Panc1 (cell line): ENCODE measurements around the gene COL27A1. TPM values are rescaled to one million over a fixed set of nuclear protein-coding genes. Genes with fewer than 3 reads are reported as not detected.

Experiments
- ATAC-seq: fragments of 200-7000 bp; cut with Tn5 transposase; 2 replicates; pipeline ENCODE4 v1.9.1; 2020; ENCODE audit warnings: mild to moderate bottlenecking, moderate library complexity
- BruUV-seq: library from RNA; stranded (reverse); fragments of 400-500 nt; replicated peaks from 2 replicates; lab custom pipeline; 2021; lab: Mats Ljungman, UMichigan
- CTCF ChIA-PET: fragments of 300-600 bp; sonication (Branson Sonifier 250); formaldehyde crosslinking; loops from one replicate; lab custom pipeline; 2022; ENCODE audit warnings: antibody characterized with exemption; lab: Charles Lee
- POLR2A ChIA-PET: fragments of 300-600 bp; sonication (Branson Sonifier 250); formaldehyde crosslinking; loops from one replicate; lab custom pipeline; 2022; ENCODE audit warnings: antibody characterized with exemption; lab: Charles Lee
- DNase-seq: peaks from one replicate; pipeline ENCODE4 v3.0.0-alpha.2; 2010; ENCODE audit warnings: low read depth, low spot score
- H3K27ac ChIP-seq: 2 replicates; pipeline ENCODE4 v1.5.1; 2011; ENCODE audit warnings: mild to moderate bottlenecking, low read length, inconsistent platforms
- H3K27me3 ChIP-seq: fragments of 200-500 bp; sonication (Bioruptor generic); 2 replicates; pipeline ENCODE4 v1.6.0; 2014; ENCODE audit warnings: low read length, inconsistent platforms; ENCODE audit not compliant: control insufficient read depth, insufficient read depth
- H3K36me3 ChIP-seq: fragments of 200-500 bp; sonication (Bioruptor generic); 2 replicates; pipeline ENCODE4 v1.5.1; 2014; ENCODE audit warnings: inconsistent platforms, mild to moderate bottlenecking, low read length, moderate library complexity; ENCODE audit not compliant: control insufficient read depth, insufficient read depth
- H3K4me1 ChIP-seq: 2 replicates; pipeline ENCODE4 v1.5.1; 2011; ENCODE audit warnings: inconsistent platforms, mild to moderate bottlenecking, low read length, moderate library complexity; ENCODE audit not compliant: control insufficient read depth, insufficient read depth
- H3K4me3 ChIP-seq, 2 experiments: 2 replicates each; pipeline ENCODE4 v1.5.1; 2011 to 2012; ENCODE audit warnings: low read depth in 2 of 2, low read length in 2 of 2, mild to moderate bottlenecking in 2 of 2, inconsistent platforms in 1 of 2, moderate library complexity in 1 of 2
- H3K9me3 ChIP-seq: fragments of 200-500 bp; sonication (Bioruptor generic); 2 replicates; pipeline ENCODE4 v1.5.1; 2014; ENCODE audit warnings: low read depth, mild to moderate bottlenecking, inconsistent platforms, low read length, moderate library complexity; ENCODE audit not compliant: control insufficient read depth, insufficient read depth
- CTCF ChIP-seq: fragments of 450-650 bp; IDR thresholded peaks from 2 replicates; pipeline ENCODE4 v1.5.1; 2017; ENCODE audit warnings: mild to moderate bottlenecking
- SIN3A ChIP-seq: IDR thresholded peaks from 2 replicates; pipeline ENCODE4 v1.6.1; 2012; ENCODE audit warnings: low read depth, mild to moderate bottlenecking, low read length, moderate library complexity, borderline replicate concordance; ENCODE audit not compliant: insufficient read depth
- TCF7L2 ChIP-seq: IDR thresholded peaks from 2 replicates; pipeline ENCODE4 v1.6.1; 2011; ENCODE audit warnings: mild to moderate bottlenecking, low read depth, low read length, inconsistent platforms
- in situ Hi-C: cut with HindIII; loops from 2 replicates; pipeline ENCODE4 v1.10.0; 2016; ENCODE audit warnings: low sequenced_read_pairs, low pct_unique_long_range_greater_than_20kb
- intact Hi-C: fragments of 100-400 bp; cut with micrococcal nuclease; formaldehyde crosslinking; loops from one replicate; pipeline ENCODE4 v1.10.0; 2022; ENCODE audit not compliant: unreplicated experiment
- total RNA-seq: library from RNA; stranded (reverse); gene quantifications from one replicate; pipeline ENCODE4 v1.2.1, GENCODE V29; 2021; ENCODE audit not compliant: unreplicated experiment
- TF ChIP-seq, protein P1 (sequence below), 2 experiments: IDR thresholded peaks; 2 replicates each; pipeline ENCODE4 v1.6.1; 2011 to 2012; ENCODE audit warnings: low read depth in 2 of 2, control low read depth in 1 of 2, low read length in 1 of 2, mild to moderate bottlenecking in 1 of 2, moderate library complexity in 1 of 2; ENCODE audit not compliant: insufficient read depth in 1 of 2

Gene COL27A1
- total RNA-seq, 1 experiment from 2014 or later, result 5.1 TPM

- Histone ChIP-seq H3K4me3 (no peak overlapping the region), H3K4me1 (no peaks in the 10 kb centered on the region), H3K9me3 (no peaks in the 10 kb centered on the region), H3K27me3 (no peaks in the 10 kb centered on the region), H3K27ac (no peak overlapping the region), H3K36me3 (no peaks in the 10 kb centered on the region)
- ChIA-PET CTCF (no interaction called here), POLR2A (no interaction called here)
- no TSS peak for BruUV-seq
- TF ChIP-seq SIN3A (no peak), CTCF (no peak), TCF7L2 (no peak)
- DNase-seq (no peak), ATAC-seq (no peak)
- in situ Hi-C loops, result no loop called here
- intact Hi-C loops, result no loop called here
Measured at GRCh38 chr9:114130624-114131277, 24.6 kb upstream of the COL27A1 start.

DNA sequence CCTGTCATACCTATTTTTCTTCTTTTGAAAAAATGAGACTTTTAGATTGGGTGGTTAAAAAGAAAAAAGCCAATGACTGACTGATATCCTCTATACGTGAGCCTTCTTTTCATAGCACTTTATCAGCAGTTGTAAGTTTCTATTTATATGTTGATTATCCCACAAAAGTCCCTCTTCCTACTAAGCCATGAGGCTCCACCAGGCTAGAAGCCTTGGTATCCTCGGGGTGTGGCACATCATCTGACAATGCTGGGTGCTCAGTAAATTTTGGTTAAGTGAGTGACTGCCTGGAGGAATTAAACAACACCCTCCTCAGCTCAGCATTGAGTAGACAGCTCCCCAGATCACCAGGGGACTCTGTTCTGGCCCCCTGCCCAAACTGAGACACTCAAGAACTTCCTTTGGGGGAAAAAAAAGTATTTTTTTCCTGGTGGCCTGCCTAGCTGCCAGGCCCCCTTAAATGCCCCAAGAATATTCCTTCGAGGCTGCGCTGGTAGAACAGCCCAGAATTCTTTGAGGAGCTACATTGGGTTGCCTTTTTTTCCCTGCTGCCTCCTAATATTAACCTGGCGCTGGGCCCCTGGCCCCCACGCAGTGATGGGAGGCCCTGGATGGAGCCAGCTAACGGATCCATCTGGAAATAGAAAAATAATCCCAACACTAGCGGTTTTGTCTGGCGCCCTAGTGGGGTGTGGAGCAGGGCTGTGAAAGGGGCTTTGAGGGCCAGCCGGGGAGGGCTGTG lies 23.4 kb upstream of the COL27A1 start:
- no peaks in the 10 kb centered on the region for H3K4me1 ChIP-seq
- H3K27me3 ChIP-seq, result no peaks in the 10 kb centered on the region
- BruUV-seq, result no TSS peak
- in situ Hi-C loops (no loop called here), intact Hi-C loops (no loop called here)
- no peak overlapping the region for H3K27ac ChIP-seq
- H3K36me3 ChIP-seq, result no peaks in the 10 kb centered on the region
- no peaks in the 10 kb centered on the region for H3K9me3 ChIP-seq
- no peak overlapping the region for H3K4me3 ChIP-seq
- CTCF ChIA-PET, result interaction anchor here (0.6 kb wide), 1 partner anchor 49 kb away, joined by 5 read pairs; no protein-coding TSS in a partner anchor
- POLR2A ChIA-PET, result interaction anchor here (1.0 kb wide), 1 partner anchor 13 kb away, joined by 3 read pairs; no protein-coding TSS in a partner anchor
- DNase-seq, result no peak
- TF ChIP-seq SIN3A, result no peak
- TF ChIP-seq, protein P1, sequence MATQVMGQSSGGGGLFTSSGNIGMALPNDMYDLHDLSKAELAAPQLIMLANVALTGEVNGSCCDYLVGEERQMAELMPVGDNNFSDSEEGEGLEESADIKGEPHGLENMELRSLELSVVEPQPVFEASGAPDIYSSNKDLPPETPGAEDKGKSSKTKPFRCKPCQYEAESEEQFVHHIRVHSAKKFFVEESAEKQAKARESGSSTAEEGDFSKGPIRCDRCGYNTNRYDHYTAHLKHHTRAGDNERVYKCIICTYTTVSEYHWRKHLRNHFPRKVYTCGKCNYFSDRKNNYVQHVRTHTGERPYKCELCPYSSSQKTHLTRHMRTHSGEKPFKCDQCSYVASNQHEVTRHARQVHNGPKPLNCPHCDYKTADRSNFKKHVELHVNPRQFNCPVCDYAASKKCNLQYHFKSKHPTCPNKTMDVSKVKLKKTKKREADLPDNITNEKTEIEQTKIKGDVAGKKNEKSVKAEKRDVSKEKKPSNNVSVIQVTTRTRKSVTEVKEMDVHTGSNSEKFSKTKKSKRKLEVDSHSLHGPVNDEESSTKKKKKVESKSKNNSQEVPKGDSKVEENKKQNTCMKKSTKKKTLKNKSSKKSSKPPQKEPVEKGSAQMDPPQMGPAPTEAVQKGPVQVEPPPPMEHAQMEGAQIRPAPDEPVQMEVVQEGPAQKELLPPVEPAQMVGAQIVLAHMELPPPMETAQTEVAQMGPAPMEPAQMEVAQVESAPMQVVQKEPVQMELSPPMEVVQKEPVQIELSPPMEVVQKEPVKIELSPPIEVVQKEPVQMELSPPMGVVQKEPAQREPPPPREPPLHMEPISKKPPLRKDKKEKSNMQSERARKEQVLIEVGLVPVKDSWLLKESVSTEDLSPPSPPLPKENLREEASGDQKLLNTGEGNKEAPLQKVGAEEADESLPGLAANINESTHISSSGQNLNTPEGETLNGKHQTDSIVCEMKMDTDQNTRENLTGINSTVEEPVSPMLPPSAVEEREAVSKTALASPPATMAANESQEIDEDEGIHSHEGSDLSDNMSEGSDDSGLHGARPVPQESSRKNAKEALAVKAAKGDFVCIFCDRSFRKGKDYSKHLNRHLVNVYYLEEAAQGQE (IDR thresholded peaks at IDR 0.05; ENCODE audit: insufficient read depth in 1 of 2, low read depth in 2 of 2, low read length in 1 of 2), result no peak
- no peak for TF ChIP-seq TCF7L2
- no peak for TF ChIP-seq CTCF
- no peak for ATAC-seq
